ENCODE measurements around the gene NUP210L. TPM values are rescaled to one million over a fixed set of nuclear protein-coding genes. Genes with fewer than 3 reads are reported as not detected.
"Not testable (repeated sequence)": the region's sequence is repeated elsewhere in the genome, so short reads cannot be mapped to it uniquely, and the experiment has no call there.

NUP210L gene
- polyA plus RNA-seq, 3 donors: 0.03 TPM; not detected in 2

DNA sequence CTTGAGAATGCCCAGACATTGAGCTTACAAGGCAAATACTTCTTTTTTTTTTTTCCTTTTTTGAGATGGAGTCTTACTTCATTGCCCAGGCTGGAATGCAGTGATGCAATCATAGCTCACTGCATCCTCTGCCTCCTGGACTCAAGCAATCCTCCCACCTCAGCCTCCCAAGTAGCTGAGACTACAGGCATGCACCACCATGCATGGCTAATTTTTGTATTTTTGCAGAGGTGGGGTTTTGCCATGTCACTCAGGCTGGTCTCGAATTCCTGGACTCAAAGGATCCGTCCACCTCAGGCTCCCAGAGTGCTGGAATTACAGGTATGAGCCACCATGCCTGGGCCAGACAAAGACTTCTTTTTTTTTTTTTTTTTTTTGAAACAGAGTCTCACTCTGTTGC is 79.1 kb downstream of the NUP210L start:
- Histone ChIP-seq H3K9ac (ENCODE audit: insufficient read depth, low read length, poor library complexity, severe bottlenecking) (no peak overlapping the region), H3K36me3 (replicated peaks in 1 of 2; ENCODE audit: control insufficient read depth in 1 of 2, insufficient read depth in 2 of 2, low read length in 2 of 2) (no peaks in the 10 kb centered on the region), H3K79me2 (ENCODE audit: insufficient read depth, low read length) (no peaks in the 10 kb centered on the region), H2AFZ (ENCODE audit: insufficient read depth, low read depth, low read length, poor library complexity, severe bottlenecking) (no peak overlapping the region), H3K27me3 (ENCODE audit: control insufficient read depth in 2 of 2, insufficient read depth in 2 of 2, low read length in 2 of 2) (no peaks in the 10 kb centered on the region), H3K4me1 (ENCODE audit: control insufficient read depth in 1 of 2, insufficient read depth in 2 of 2, low read length in 2 of 2) (no peaks in the 10 kb centered on the region), H3K4me3 (replicated peaks in 1 of 3; ENCODE audit: low read depth in 2 of 3, low read length in 3 of 3) (no peak overlapping the region), H3K9me3 (replicated peaks in 1 of 2; ENCODE audit: control insufficient read depth in 1 of 2, insufficient read depth in 1 of 2, low read length in 2 of 2) (peaks cover 10 to 14% of the 10 kb centered on the region in 2 donors), H3K4me2 (replicated peaks; ENCODE audit: extremely low read depth, low read length, poor library complexity, severe bottlenecking) (no peak overlapping the region), H4K20me1 (ENCODE audit: insufficient read depth, low read length) (no peaks in the 10 kb centered on the region), H3K27ac (ENCODE audit: low read depth in 1 of 2, low read length in 2 of 2) (no peak overlapping the region)
- no CpG with 5 or more reads among the region's 2 CpGs for WGBS (ENCODE audit: insufficient coverage)
- Mint-ChIP-seq H3K27me3 (ENCODE audit: low read depth in 3 of 3) (peaks cover 3 to 12% (median 7%) of the 10 kb centered on the region in 3 donors), H3K27ac (no peak overlapping the region), H3K4me1 (no peaks in the 10 kb centered on the region), H3K4me3 (no peak overlapping the region), H3K9me3 (peaks cover 7 to 24% (median 16%) of the 10 kb centered on the region in 7 donors), H3K36me3 (no peaks in the 10 kb centered on the region)
- intact Hi-C loops (cut with micrococcal nuclease): no loop called here
- no peak for DNase-seq
- TF ChIP-seq, protein P1, sequence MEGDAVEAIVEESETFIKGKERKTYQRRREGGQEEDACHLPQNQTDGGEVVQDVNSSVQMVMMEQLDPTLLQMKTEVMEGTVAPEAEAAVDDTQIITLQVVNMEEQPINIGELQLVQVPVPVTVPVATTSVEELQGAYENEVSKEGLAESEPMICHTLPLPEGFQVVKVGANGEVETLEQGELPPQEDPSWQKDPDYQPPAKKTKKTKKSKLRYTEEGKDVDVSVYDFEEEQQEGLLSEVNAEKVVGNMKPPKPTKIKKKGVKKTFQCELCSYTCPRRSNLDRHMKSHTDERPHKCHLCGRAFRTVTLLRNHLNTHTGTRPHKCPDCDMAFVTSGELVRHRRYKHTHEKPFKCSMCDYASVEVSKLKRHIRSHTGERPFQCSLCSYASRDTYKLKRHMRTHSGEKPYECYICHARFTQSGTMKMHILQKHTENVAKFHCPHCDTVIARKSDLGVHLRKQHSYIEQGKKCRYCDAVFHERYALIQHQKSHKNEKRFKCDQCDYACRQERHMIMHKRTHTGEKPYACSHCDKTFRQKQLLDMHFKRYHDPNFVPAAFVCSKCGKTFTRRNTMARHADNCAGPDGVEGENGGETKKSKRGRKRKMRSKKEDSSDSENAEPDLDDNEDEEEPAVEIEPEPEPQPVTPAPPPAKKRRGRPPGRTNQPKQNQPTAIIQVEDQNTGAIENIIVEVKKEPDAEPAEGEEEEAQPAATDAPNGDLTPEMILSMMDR (IDR thresholded peaks at IDR 0.05): no peak

DNA sequence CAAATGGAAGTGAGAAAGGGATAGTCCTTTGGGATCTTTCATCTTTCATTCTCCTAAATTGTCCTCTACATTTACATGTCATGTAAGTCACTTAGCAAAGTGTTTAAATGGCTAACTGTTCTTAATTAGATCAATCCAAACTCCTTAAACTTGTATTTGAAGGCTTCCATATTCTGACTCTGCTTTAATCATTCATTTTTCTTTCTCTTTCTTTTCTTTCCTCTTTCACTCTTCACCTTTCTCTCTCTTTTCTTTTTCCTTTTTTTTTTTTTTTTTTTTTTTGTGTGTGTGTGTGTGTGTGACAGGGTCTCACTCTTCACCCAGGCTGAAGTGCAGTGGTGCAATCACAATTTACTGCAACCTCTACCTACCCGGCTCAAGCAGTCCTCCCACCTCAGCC is 92.6 kb downstream of the NUP210L start:
- Mint-ChIP-seq H3K27me3 (ENCODE audit: low read depth in 3 of 3) (peaks cover 2 to 8% (median 3%) of the 10 kb centered on the region in 3 donors), H3K4me1 (no peaks in the 10 kb centered on the region), H3K4me3 (no peak overlapping the region), H3K27ac (no peak overlapping the region), H3K36me3 (no peaks in the 10 kb centered on the region), H3K9me3 (peaks cover 0 to 6% (median 0%) of the 10 kb centered on the region in 7 donors)
- Histone ChIP-seq H3K27me3 (ENCODE audit: control insufficient read depth in 2 of 2, insufficient read depth in 2 of 2, low read length in 2 of 2) (no peaks in the 10 kb centered on the region), H3K79me2 (ENCODE audit: insufficient read depth, low read length) (no peaks in the 10 kb centered on the region), H3K9me3 (replicated peaks in 1 of 2; ENCODE audit: control insufficient read depth in 1 of 2, insufficient read depth in 1 of 2, low read length in 2 of 2) (no peaks in the 10 kb centered on the region), H3K4me2 (replicated peaks; ENCODE audit: extremely low read depth, low read length, poor library complexity, severe bottlenecking) (no peak overlapping the region), H4K20me1 (ENCODE audit: insufficient read depth, low read length) (no peaks in the 10 kb centered on the region), H3K4me1 (ENCODE audit: control insufficient read depth in 1 of 2, insufficient read depth in 2 of 2, low read length in 2 of 2) (no peaks in the 10 kb centered on the region), H2AFZ (ENCODE audit: insufficient read depth, low read depth, low read length, poor library complexity, severe bottlenecking) (no peak overlapping the region), H3K36me3 (replicated peaks in 1 of 2; ENCODE audit: control insufficient read depth in 1 of 2, insufficient read depth in 2 of 2, low read length in 2 of 2) (no peaks in the 10 kb centered on the region), H3K27ac (ENCODE audit: low read depth in 1 of 2, low read length in 2 of 2) (no peak overlapping the region), H3K9ac (ENCODE audit: insufficient read depth, low read length, poor library complexity, severe bottlenecking) (no peak overlapping the region), H3K4me3 (replicated peaks in 1 of 3; ENCODE audit: low read depth in 2 of 3, low read length in 3 of 3) (no peak overlapping the region)
- intact Hi-C loops (cut with micrococcal nuclease): no loop called here
- TF ChIP-seq, protein P1 (IDR thresholded peaks at IDR 0.05): no peak
- DNase-seq: no peak
- WGBS (ENCODE audit: insufficient coverage): no CpG with 5 or more reads among the region's 1 CpG

DNA sequence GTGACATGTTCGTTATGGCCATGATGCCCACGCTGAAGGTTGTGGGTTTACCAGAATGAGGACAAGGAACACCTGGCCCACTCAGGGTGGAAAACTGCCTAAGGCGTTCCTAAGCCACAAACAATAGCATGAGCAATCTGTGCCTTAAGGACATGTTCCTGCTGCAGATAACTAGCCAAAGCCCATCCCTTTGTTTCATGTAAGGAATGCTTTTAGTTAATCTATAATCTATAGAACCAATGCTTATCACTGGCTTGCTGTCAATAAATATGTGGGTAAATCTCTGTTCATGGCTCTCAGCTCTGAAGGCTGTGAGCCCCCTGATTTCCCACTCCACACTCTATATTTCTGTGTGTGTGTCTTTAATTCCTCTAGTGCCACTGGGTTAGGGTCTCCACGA is 107.4 kb downstream of the NUP210L start:
- no CpG with 5 or more reads among the region's 4 CpGs for WGBS (ENCODE audit: insufficient coverage)

More for the DNA sequence above, 107.4 kb downstream of the NUP210L start:
- peaks cover 2 to 15% (median 10%) of the 10 kb centered on the region in 3 donors for H3K27me3 Mint-ChIP-seq (ENCODE audit: low read depth in 3 of 3)
- H2AFZ ChIP-seq (ENCODE audit: insufficient read depth, low read depth, low read length, poor library complexity, severe bottlenecking); H3K9ac ChIP-seq (ENCODE audit: insufficient read depth, low read length, poor library complexity, severe bottlenecking); H3K27ac ChIP-seq (ENCODE audit: low read depth in 1 of 2, low read length in 2 of 2); H3K79me2 ChIP-seq (ENCODE audit: insufficient read depth, low read length); H3K27me3 ChIP-seq (ENCODE audit: control insufficient read depth in 2 of 2, insufficient read depth in 2 of 2, low read length in 2 of 2); H4K20me1 ChIP-seq (ENCODE audit: insufficient read depth, low read length); DNase-seq; H3K4me1 Mint-ChIP-seq; H3K4me3 ChIP-seq (replicated peaks in 1 of 3; ENCODE audit: low read depth in 2 of 3, low read length in 3 of 3); intact Hi-C loops (cut with micrococcal nuclease); H3K4me1 ChIP-seq (ENCODE audit: control insufficient read depth in 1 of 2, insufficient read depth in 2 of 2, low read length in 2 of 2); H3K36me3 ChIP-seq (replicated peaks in 1 of 2; ENCODE audit: control insufficient read depth in 1 of 2, insufficient read depth in 2 of 2, low read length in 2 of 2); H3K36me3 Mint-ChIP-seq; H3K4me3 Mint-ChIP-seq; H3K27ac Mint-ChIP-seq; H3K4me2 ChIP-seq (replicated peaks; ENCODE audit: extremely low read depth, low read length, poor library complexity, severe bottlenecking): not testable (repeated sequence)
- peaks cover 6 to 31% (median 20%) of the 10 kb centered on the region in 7 donors for H3K9me3 Mint-ChIP-seq
- peaks cover 0 to 14% of the 10 kb centered on the region in 2 donors for H3K9me3 ChIP-seq (replicated peaks in 1 of 2; ENCODE audit: control insufficient read depth in 1 of 2, insufficient read depth in 1 of 2, low read length in 2 of 2)

Measured in CD14-positive monocyte (primary cell).